ENCODE results near the gene NQO1. TPM values are rescaled to one million over a fixed set of nuclear protein-coding genes. Genes with fewer than 3 reads are reported as not detected.

NQO1 gene
- total and polyA plus RNA-seq, 2 of the 13 experiments (the other 11 are each of a cell fraction or from before 2014, with no cell fraction given) = 464 to 1,060 TPM

DNA sequence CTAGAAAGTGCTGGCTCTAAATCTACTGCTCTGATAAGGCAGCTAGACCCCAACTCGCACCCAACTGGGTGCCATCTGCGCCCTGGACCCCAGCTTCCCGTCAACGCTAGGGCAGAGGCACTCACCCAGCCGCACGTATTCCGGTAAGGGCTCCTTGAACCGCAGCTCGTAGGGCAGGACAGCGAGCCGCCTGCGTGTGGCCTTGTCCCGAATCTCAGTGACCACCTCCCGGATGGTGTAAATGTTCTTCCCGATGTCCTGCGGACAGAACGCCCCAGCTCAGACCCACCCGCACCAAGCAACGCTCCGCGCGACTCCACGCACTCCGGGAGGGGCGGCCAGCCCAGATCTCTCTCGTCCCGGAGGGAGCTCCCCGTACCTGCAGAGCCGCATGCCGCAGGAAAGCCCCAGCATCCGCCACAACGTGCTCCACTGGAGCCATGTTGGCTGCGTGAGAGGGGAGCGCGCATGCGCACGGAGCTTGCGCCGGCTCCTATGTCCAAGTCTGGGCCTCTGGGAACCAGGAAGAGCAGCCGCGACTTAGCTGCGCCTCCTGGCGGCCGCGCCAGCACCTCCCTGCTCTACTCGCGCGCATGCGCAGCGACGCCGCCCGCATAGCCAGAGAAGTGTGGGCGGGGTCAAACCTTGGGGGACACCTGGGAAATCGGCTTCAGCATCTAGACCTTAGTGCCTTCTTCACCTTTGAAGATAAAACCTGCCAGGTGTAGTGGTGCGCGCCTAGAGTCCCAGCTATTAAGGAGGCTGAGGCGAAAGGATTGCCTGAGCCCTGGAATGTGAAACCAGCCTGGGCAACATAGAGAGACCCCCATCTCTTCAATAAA lies 28.3 kb upstream of the NQO1 start, which contains the start of gene NOB1:
TSS of gene NOB1 (minus strand) at position 458 of the 842 bp plus-strand sequence. CDS start at position 442, 16 bp downstream.
- POLR2A ChIA-PET = interaction anchor here (0.6 to 8.5 kb wide), 24 partner anchors 8 to 415 kb away, joined by 3 to 211 read pairs (median 5); partner anchors contain the start of genes NFAT5, NIP7, NQO1 and TERF2
- TF ChIP-seq GATA4 (IDR thresholded peaks at IDR 0.05; ENCODE audit: borderline replicate concordance, low read depth) = peak; percentile 28; the same call in 1 of the 2 replicates
- TF ChIP-seq, protein P1, sequence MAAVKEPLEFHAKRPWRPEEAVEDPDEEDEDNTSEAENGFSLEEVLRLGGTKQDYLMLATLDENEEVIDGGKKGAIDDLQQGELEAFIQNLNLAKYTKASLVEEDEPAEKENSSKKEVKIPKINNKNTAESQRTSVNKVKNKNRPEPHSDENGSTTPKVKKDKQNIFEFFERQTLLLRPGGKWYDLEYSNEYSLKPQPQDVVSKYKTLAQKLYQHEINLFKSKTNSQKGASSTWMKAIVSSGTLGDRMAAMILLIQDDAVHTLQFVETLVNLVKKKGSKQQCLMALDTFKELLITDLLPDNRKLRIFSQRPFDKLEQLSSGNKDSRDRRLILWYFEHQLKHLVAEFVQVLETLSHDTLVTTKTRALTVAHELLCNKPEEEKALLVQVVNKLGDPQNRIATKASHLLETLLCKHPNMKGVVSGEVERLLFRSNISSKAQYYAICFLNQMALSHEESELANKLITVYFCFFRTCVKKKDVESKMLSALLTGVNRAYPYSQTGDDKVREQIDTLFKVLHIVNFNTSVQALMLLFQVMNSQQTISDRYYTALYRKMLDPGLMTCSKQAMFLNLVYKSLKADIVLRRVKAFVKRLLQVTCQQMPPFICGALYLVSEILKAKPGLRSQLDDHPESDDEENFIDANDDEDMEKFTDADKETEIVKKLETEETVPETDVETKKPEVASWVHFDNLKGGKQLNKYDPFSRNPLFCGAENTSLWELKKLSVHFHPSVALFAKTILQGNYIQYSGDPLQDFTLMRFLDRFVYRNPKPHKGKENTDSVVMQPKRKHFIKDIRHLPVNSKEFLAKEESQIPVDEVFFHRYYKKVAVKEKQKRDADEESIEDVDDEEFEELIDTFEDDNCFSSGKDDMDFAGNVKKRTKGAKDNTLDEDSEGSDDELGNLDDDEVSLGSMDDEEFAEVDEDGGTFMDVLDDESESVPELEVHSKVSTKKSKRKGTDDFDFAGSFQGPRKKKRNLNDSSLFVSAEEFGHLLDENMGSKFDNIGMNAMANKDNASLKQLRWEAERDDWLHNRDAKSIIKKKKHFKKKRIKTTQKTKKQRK (IDR thresholded peaks at IDR 0.05; ENCODE audit: low read length) = no peak
- peak; percentile 93 for TF ChIP-seq ZBTB20 (CRISPR knock-in tag; IDR thresholded peaks at IDR 0.05; ENCODE audit: borderline replicate concordance, low read depth)
- TF ChIP-seq, protein P2, sequence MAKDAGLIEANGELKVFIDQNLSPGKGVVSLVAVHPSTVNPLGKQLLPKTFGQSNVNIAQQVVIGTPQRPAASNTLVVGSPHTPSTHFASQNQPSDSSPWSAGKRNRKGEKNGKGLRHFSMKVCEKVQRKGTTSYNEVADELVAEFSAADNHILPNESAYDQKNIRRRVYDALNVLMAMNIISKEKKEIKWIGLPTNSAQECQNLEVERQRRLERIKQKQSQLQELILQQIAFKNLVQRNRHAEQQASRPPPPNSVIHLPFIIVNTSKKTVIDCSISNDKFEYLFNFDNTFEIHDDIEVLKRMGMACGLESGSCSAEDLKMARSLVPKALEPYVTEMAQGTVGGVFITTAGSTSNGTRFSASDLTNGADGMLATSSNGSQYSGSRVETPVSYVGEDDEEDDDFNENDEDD (CRISPR knock-in tag; IDR thresholded peaks at IDR 0.05; ENCODE audit: borderline replicate concordance) = peak; percentile 63; the same call in 1 of the 2 replicates
- TF ChIP-seq, protein P3, sequence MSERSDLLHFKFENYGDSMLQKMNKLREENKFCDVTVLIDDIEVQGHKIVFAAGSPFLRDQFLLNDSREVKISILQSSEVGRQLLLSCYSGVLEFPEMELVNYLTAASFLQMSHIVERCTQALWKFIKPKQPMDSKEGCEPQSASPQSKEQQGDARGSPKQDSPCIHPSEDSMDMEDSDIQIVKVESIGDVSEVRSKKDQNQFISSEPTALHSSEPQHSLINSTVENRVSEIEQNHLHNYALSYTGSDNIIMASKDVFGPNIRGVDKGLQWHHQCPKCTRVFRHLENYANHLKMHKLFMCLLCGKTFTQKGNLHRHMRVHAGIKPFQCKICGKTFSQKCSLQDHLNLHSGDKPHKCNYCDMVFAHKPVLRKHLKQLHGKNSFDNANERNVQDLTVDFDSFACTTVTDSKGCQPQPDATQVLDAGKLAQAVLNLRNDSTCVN (CRISPR knock-in tag; IDR thresholded peaks at IDR 0.05; ENCODE audit: borderline replicate concordance) = no peak; the same call in 1 of the 2 replicates
- TF ChIP-seq SNAI1 (CRISPR knock-in tag; IDR thresholded peaks at IDR 0.05; ENCODE audit: borderline replicate concordance) = peak; percentile 62; the same call in 1 of the 2 replicates
- peak; percentile 62; the same call in 1 of the 2 replicates for TF ChIP-seq ZNF232 (CRISPR knock-in tag; IDR thresholded peaks at IDR 0.05; ENCODE audit: borderline replicate concordance)
- no peak for TF ChIP-seq SKI (IDR thresholded peaks at IDR 0.05; ENCODE audit: partially characterized antibody)
- TF ChIP-seq, protein P4, sequence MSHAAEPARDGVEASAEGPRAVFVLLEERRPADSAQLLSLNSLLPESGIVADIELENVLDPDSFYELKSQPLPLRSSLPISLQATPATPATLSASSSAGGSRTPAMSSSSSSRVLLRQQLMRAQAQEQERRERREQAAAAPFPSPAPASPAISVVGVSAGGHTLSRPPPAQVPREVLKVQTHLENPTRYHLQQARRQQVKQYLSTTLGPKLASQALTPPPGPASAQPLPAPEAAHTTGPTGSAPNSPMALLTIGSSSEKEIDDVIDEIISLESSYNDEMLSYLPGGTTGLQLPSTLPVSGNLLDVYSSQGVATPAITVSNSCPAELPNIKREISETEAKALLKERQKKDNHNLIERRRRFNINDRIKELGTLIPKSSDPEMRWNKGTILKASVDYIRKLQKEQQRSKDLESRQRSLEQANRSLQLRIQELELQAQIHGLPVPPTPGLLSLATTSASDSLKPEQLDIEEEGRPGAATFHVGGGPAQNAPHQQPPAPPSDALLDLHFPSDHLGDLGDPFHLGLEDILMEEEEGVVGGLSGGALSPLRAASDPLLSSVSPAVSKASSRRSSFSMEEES (CRISPR knock-in tag; IDR thresholded peaks at IDR 0.05) = no peak
- TF ChIP-seq MED8 (CRISPR knock-in tag; IDR thresholded peaks at IDR 0.05; ENCODE audit: insufficient replicate concordance) = peak; percentile 96
- TF ChIP-seq ZNF775 (CRISPR knock-in tag; IDR thresholded peaks at IDR 0.05; ENCODE audit: borderline replicate concordance) = no peak
- TF ChIP-seq PCBP1 (IDR thresholded peaks at IDR 0.05; ENCODE audit: borderline replicate concordance, low read depth, low read length) = no peak
- TF ChIP-seq RNF2 (conservative IDR thresholded peaks at IDR 0.05; ENCODE audit: low read depth) = no peak; the same call in 1 of the 2 replicates
- no peak; the same call in 1 of the 2 replicates for TF ChIP-seq ZNF790 (CRISPR knock-in tag; IDR thresholded peaks at IDR 0.05; ENCODE audit: borderline replicate concordance)

More for the DNA sequence above, 28.3 kb upstream of the NQO1 start, which contains the start of gene NOB1:
- H4K20me1 ChIP-seq (ENCODE audit: insufficient read depth, low read length) = no peaks in the 10 kb centered on the region
- CTCF ChIA-PET (ENCODE audit: low intra/inter-chr PET ratio, low total read pairs) = interaction anchor here (1.4 to 2.0 kb wide), 2 partner anchors 45 to 176 kb away, joined by 4 to 38 read pairs; no protein-coding TSS in a partner anchor
- H2AFZ ChIP-seq (ENCODE audit: low read length) = no peak within 1 kb of the TSS
- H3K4me1 ChIP-seq (ENCODE audit: insufficient read depth, low read length) = peaks cover 40% of the 10 kb centered on the region
- peak within 1 kb of the TSS; percentile 74 for H3K27ac ChIP-seq (ENCODE audit: extremely low read length, insufficient read depth, low read length)
- ATAC-seq (peak; percentile 96), DNase-seq (ENCODE audit: low spot score) (peak; percentile 96), FAIRE-seq (peak; percentile 28)
- in situ Hi-C loops (cut with HindIII; ENCODE audit: extremely low pct_ligation_motif_present, low pct_unique_long_range_greater_than_20kb) (loop anchor here (5.0 kb wide), 1 partner anchor 42 kb away; no protein-coding TSS in a partner anchor), intact Hi-C loops (cut with micrococcal nuclease; ENCODE audit: unreplicated experiment) (loop anchor here (1.0 kb wide), 3 partner anchors 28 to 358 kb away; partner anchors contain the start of gene NQO1)
- H3K36me3 ChIP-seq (replicated peaks in 1 of 2; ENCODE audit: control insufficient read depth in 1 of 2, insufficient read depth in 2 of 2, low read length in 2 of 2) = peaks cover 5 to 28% of the 10 kb centered on the region in 2 experiments
- WGBS (ENCODE audit: low lambda C conversion rate) = 1% methylated on average over 45 of the region's 58 CpGs
- peak within 1 kb of the TSS; percentile 90 for H3K4me2 ChIP-seq (ENCODE audit: low read depth, low read length)
- H3K9ac ChIP-seq (ENCODE audit: insufficient read depth, low read depth, low read length) = peak within 1 kb of the TSS; percentile 98
- H3K27me3 ChIP-seq (ENCODE audit: control insufficient read depth in 1 of 2, insufficient read depth in 2 of 2, low read length in 2 of 2) = peaks cover 0 to 5% of the 10 kb centered on the region in 2 experiments; a peak in 1 of 5 replicates
- peaks cover 46% of the 10 kb centered on the region for H3K79me2 ChIP-seq (ENCODE audit: insufficient read depth, low read length)
- peak within 1 kb of the TSS; percentile 96 to 100 (median 100) for H3K4me3 ChIP-seq (replicated peaks in 1 of 3; ENCODE audit: insufficient read depth in 1 of 3, low read depth in 2 of 3, low read length in 3 of 3)
- BruUV-seq (replicated peaks) = TSS peak; percentile 68
- H3K9me3 ChIP-seq (ENCODE audit: low read length) = no peaks in the 10 kb centered on the region

Data from HepG2 (cell line).